Body of pancreas (tissue), 4 donors: ENCODE results near the gene GLIPR2.

ENCODE experiments used
- CTCF ChIP-seq, 7 experiments: fragments of 450-650 bp in 4 of 7; fragments of 200-600 bp in 3 of 7; sonication (generic) in 3 of 7; IDR thresholded peaks; one replicate each; pipeline ENCODE4 v1.5.1; 2016 to 2019; ENCODE audit warnings: antibody characterized with exemption in 7 of 7
- POLR2A ChIP-seq, 3 donors: fragments of 450-650 bp; IDR thresholded peaks; one replicate each; pipeline ENCODE4 v1.6.1; 2016; ENCODE audit warnings: antibody characterized with exemption in 3 of 3, mild to moderate bottlenecking in 2 of 3

DNA sequence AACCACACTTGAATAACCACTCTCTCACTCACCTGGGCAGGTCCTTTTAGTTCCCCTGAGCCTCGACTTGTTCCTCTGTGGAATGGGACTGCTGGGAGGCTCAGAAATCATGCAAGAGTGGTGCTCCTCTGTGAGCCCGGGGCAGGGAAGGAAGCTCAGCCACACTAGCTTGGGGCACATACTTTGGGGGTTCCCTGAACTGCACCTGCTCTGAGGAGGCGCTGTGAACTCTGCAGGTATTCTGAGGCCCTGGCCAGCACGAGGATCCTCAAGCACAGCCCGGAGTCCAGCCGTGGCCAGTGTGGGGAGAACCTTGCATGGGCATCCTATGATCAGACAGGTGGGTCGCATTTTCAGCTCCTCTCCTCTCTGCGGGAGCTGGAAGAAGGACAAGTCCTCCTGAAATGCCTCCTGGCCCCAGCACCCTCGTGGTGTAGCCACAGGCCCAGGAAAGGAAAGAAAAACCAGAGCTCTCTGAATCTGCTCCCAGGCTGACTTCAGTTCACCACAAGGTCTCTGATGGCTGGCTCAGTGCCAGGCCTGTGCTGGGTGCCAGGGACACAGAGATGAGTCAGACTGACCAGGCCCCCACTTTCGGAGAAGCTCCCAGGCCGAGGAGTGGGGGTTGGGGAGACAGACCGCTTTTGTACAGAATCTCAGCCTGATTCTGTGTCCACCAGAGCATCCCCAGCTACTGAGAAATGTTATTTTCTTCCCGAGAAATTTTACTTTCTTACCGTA lies 11.9 kb downstream of the GLIPR2 start:
- TF ChIP-seq CTCF (IDR thresholded peaks at IDR 0.05) (no peak), POLR2A (IDR thresholded peaks at IDR 0.05) (no peak)
